Stomach (tissue), 9 donors: ENCODE measurements around the gene CCNG2. TPM values are rescaled to one million over a fixed set of nuclear protein-coding genes. Genes with fewer than 3 reads are reported as not detected.

Source experiments
- DNase-seq, 2 donors: peaks; one replicate each; pipeline versions ENCODE4 v3.0.0 to v3.0.0-alpha.2; 2013 to 2019
- H3K27ac ChIP-seq, 5 donors: fragments of 200-600 bp in 4 of 5; sonication (generic) in 4 of 5; one replicate each; pipeline ENCODE4 v1.5.1; 2013 to 2019; ENCODE audit warnings: mild to moderate bottlenecking in 1 of 5, moderate library complexity in 1 of 5
- H3K27me3 ChIP-seq, 3 donors: fragments of 200-600 bp; sonication (generic); one replicate each; pipeline ENCODE4 v1.5.1; 2017 to 2019; ENCODE audit warnings: mixed run types in 1 of 3
- H3K36me3 ChIP-seq, 4 donors: fragments of 200-600 bp; sonication (generic); 1 replicate in 3 of 4; 2 replicates in 1 of 4; pipeline ENCODE4 v1.5.1; 2016 to 2019
- H3K4me1 ChIP-seq, 4 donors: fragments of 200-600 bp; sonication (generic); one replicate each; pipeline ENCODE4 v1.5.1; 2016 to 2019
- H3K4me3 ChIP-seq, 4 donors: fragments of 200-600 bp; sonication (generic) in 3 of 4; one replicate each; pipeline ENCODE4 v1.5.1; 2016 to 2019; ENCODE audit warnings: mild to moderate bottlenecking in 1 of 4
- H3K9me3 ChIP-seq, 4 donors: fragments of 200-600 bp; sonication (generic); one replicate each; pipeline ENCODE4 v1.5.1; 2016 to 2019
- EP300 ChIP-seq: sonication (generic); formaldehyde crosslinking; IDR thresholded peaks from one replicate; pipeline ENCODE4 v1.6.1; 2017; ENCODE audit warnings: antibody characterized with exemption
- POLR2A ChIP-seq, 4 donors: fragments of 450-650 bp; IDR thresholded peaks; one replicate each; pipeline ENCODE4 v1.6.1; 2016; ENCODE audit warnings: antibody characterized with exemption in 4 of 4, control low read depth in 2 of 4, mild to moderate bottlenecking in 1 of 4, moderate library complexity in 1 of 4
- POLR2AphosphoS5 ChIP-seq, 3 donors: sonication (generic); formaldehyde crosslinking; IDR thresholded peaks; one replicate each; pipeline ENCODE4 v1.6.1; 2016; ENCODE audit warnings: antibody characterized with exemption in 3 of 3
- WGBS, 5 donors: extraction: QIAGEN DNeasy Blood & Tissue Kit in 3 of 5; methylation state at CpG; one replicate each; pipeline versions ENCODE4 v1.1.5 to v1.1.7; 2013 to 2018; 5-methylcytosine and 5-hydroxymethylcytosine counted together
- intact Hi-C: fragments of 100-400 bp; cut with DNase I; formaldehyde crosslinking; loops from one replicate; pipeline ENCODE4 v1.15.1; 2023; ENCODE audit warnings: low total_unique reads
- polyA plus RNA-seq, 3 donors: library from polyadenylated mRNA; stranded (reverse); fragments of 200-250 nt; gene quantifications; one replicate each; pipeline ENCODE4 v1.2.3, GENCODE V29; 2013
- total RNA-seq, 5 donors: library from RNA; depleted of rRNA; stranded (reverse); fragments of >200 nt; gene quantifications; one replicate each; pipeline versions ENCODE4 v1.1.0 to v1.2.3, GENCODE V29; 2014 to 2016
- TF ChIP-seq, protein P1 (sequence below), 7 experiments: fragments of 450-650 bp in 4 of 7; fragments of 200-600 bp in 3 of 7; sonication (generic) in 3 of 7; IDR thresholded peaks; one replicate each; pipeline ENCODE4 v1.5.1; 2016 to 2019; ENCODE audit warnings: antibody characterized with exemption in 7 of 7, control low read depth in 2 of 7, mild to moderate bottlenecking in 1 of 7
- donor health status: healthy with polysubstance abuse.
- donor health status: Bipolar disorder and iron deficiency.
- donor health status: healthy.

The CCNG2 gene
- total and polyA plus RNA-seq, 8 donors, result 1.2 to 62.8 (median 18.4) TPM

DNA sequence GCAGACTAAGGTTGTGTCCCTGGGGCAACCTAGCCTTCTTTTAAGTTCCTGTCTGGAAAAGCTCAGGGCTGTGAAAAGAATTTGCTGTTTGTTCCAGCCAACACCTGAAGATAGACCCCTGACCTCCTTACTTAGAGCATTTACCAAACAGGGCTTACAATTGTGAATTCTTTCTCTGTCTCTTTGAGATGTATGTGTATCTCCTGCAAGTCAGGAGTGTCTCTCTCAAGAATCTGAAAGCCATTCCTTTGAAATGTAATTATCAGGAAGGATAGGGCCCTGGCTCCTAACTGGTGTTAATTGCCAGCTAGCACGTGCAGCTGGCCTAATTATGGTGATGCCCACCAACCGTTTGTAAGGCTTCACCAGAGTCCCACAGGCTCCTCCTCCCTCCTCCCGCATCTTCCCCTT is 18.2 kb downstream of the CCNG2 start:
- H3K27ac ChIP-seq, result no peak overlapping the region
- peaks cover 0 to 8% (median 7%) of the 10 kb centered on the region in 4 donors for H3K36me3 ChIP-seq
- no peak for DNase-seq
- H3K4me1 ChIP-seq, result no peaks in the 10 kb centered on the region
- TF ChIP-seq POLR2A (IDR thresholded peaks at IDR 0.05), result no peak
- TF ChIP-seq EP300, result no peak
- TF ChIP-seq POLR2AphosphoS5 (IDR thresholded peaks at IDR 0.05), result no peak
- TF ChIP-seq, protein P1, sequence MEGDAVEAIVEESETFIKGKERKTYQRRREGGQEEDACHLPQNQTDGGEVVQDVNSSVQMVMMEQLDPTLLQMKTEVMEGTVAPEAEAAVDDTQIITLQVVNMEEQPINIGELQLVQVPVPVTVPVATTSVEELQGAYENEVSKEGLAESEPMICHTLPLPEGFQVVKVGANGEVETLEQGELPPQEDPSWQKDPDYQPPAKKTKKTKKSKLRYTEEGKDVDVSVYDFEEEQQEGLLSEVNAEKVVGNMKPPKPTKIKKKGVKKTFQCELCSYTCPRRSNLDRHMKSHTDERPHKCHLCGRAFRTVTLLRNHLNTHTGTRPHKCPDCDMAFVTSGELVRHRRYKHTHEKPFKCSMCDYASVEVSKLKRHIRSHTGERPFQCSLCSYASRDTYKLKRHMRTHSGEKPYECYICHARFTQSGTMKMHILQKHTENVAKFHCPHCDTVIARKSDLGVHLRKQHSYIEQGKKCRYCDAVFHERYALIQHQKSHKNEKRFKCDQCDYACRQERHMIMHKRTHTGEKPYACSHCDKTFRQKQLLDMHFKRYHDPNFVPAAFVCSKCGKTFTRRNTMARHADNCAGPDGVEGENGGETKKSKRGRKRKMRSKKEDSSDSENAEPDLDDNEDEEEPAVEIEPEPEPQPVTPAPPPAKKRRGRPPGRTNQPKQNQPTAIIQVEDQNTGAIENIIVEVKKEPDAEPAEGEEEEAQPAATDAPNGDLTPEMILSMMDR (IDR thresholded peaks at IDR 0.05), result no peak
- no peaks in the 10 kb centered on the region for H3K27me3 ChIP-seq
- 56 to 70% (median 66%) methylated on average over 3 of the region's 3 CpGs for WGBS, 5 donors
- no peaks in the 10 kb centered on the region for H3K9me3 ChIP-seq
- intact Hi-C loops, result no loop called here
- H3K4me3 ChIP-seq, result no peak overlapping the region

DNA sequence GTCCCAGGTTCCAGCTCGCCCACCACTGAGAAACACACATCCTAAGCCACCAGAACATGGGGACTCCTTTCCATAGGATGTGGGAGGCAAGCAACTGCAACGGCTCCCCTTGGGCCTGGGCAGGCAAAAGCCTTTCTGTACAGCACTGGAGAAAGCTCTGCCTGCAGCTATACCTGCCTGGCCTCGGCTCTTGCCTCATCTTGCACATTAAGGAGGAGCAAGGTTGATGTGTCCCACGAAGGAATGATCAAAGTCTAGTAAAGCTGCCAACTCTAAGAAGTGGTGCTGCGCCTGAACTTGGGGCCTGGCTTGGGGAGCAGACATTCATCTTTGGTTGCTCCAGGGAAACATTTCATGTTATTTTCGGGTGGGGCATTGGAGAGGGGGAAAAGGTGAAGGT is 19.6 kb downstream of the CCNG2 start:
- 65 to 72% (median 67%) methylated on average over 6 of the region's 6 CpGs for WGBS, 5 donors
- H3K27me3 ChIP-seq, result no peaks in the 10 kb centered on the region
- TF ChIP-seq, protein P1 (IDR thresholded peaks at IDR 0.05), result no peak
- TF ChIP-seq EP300, result no peak
- no peak for TF ChIP-seq POLR2AphosphoS5 (IDR thresholded peaks at IDR 0.05)
- TF ChIP-seq POLR2A (IDR thresholded peaks at IDR 0.05), result no peak

DNA sequence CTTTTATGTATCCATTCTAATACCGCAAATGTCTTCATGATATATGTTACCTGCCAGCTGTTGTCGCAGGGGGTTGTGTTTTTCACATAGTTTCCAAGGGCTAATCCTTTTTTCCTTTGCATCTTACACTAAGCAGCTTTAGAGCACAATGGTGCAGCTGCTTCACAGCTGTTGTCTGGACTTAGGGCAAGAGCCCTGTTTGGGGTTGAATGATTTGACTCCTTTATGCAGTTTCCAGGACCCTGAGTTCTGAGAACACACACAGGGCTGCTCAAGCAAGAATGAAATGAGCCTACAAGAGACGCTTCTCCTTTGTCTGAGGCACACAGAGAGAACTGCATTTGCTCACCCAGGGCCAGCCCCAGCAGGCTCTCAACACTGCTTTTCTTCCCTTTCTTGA is 20.2 kb downstream of the CCNG2 start:
- WGBS, 5 donors, result 72 to 84% (median 75%) methylated on average over 3 of the region's 3 CpGs
- Histone ChIP-seq H3K27ac (no peak overlapping the region), H3K27me3 (no peaks in the 10 kb centered on the region), H3K9me3 (no peaks in the 10 kb centered on the region), H3K36me3 (no peaks in the 10 kb centered on the region), H3K4me3 (no peak overlapping the region), H3K4me1 (no peaks in the 10 kb centered on the region)
- intact Hi-C loops, result no loop called here
- no peak for TF ChIP-seq POLR2AphosphoS5 (IDR thresholded peaks at IDR 0.05)
- TF ChIP-seq, protein P1 (IDR thresholded peaks at IDR 0.05), result no peak
- TF ChIP-seq EP300, result no peak
- TF ChIP-seq POLR2A (IDR thresholded peaks at IDR 0.05), result no peak
- peak in 1 of 2 donors; percentile 58 for DNase-seq

More for the DNA sequence above, 19.6 kb downstream of the CCNG2 start:
- no peak overlapping the region for H3K4me3 ChIP-seq
- no peaks in the 10 kb centered on the region for H3K36me3 ChIP-seq
- H3K27ac ChIP-seq, result no peak overlapping the region
- no peak for DNase-seq
- H3K9me3 ChIP-seq, result no peaks in the 10 kb centered on the region
- no peaks in the 10 kb centered on the region for H3K4me1 ChIP-seq
- intact Hi-C loops, result no loop called here

DNA sequence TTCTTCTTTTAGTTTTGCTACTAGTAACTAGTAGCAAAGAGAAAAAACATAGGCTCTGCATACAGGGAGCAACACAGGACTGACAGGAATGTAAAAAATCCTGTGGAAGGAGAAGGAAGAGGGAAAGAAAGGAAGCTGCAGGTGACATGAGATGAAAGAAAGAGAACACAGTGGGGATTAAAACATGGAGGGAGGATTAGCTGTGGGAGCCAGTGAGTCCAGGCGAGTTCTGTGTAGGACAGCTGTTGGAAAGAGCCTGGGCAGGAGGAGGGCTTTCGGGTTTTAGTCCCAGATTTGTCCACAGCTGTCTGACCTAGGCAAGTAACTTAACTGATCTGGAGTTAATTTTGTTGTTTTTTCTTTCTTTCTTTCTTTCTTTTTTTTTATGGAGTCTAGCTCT is 21.6 kb downstream of the CCNG2 start:
- TF ChIP-seq POLR2A (IDR thresholded peaks at IDR 0.05) (no peak), EP300 (no peak), POLR2AphosphoS5 (IDR thresholded peaks at IDR 0.05) (no peak)
- TF ChIP-seq, protein P1 (IDR thresholded peaks at IDR 0.05), result no peak
- no peak for DNase-seq
- no peak overlapping the region for H3K27ac ChIP-seq
- intact Hi-C loops, result no loop called here
- 66 to 87% (median 79%) methylated on average over 2 of the region's 2 CpGs for WGBS, 5 donors
- no peaks in the 10 kb centered on the region for H3K36me3 ChIP-seq
- H3K27me3 ChIP-seq, result no peaks in the 10 kb centered on the region
- H3K4me1 ChIP-seq, result no peaks in the 10 kb centered on the region
- H3K4me3 ChIP-seq, result no peak overlapping the region
- H3K9me3 ChIP-seq, result no peaks in the 10 kb centered on the region
